Heart left ventricle (tissue), 16 donors: ENCODE measurements around the gene KRTCAP2. TPM values are rescaled to one million over a fixed set of nuclear protein-coding genes. Genes with fewer than 3 reads are reported as not detected.

ENCODE experiments used
- ATAC-seq, 4 donors: fragments of 200-7000 bp; cut with Tn5 transposase; one replicate each; pipeline ENCODE4 v1.9.1; 2020 to 2022; ENCODE audit warnings: moderate library complexity in 4 of 4, mild to moderate bottlenecking in 3 of 4, moderate number of reproducible peaks in 1 of 4
- DNase-seq, 5 donors: peaks; one replicate each; pipeline ENCODE4 v3.0.0-alpha.2; 2020
- H3K27ac ChIP-seq, 12 donors: fragments of 200-600 bp; sonication (generic) in 4 of 12; one replicate each; pipeline versions ENCODE4 v1.5.0 to v1.8.0; 2016 to 2022; ENCODE audit warnings: mild to moderate bottlenecking in 2 of 12
- H3K27me3 ChIP-seq, 9 donors: fragments of 200-600 bp; sonication (generic) in 2 of 9; one replicate each; pipeline versions ENCODE4 v1.5.1 to v1.8.0; 2016 to 2022; ENCODE audit warnings: mild to moderate bottlenecking in 3 of 9
- H3K36me3 ChIP-seq, 9 donors: fragments of 200-600 bp; sonication (generic) in 2 of 9; one replicate each; pipeline versions ENCODE4 v1.5.0 to v1.8.0; 2018 to 2022; ENCODE audit warnings: mild to moderate bottlenecking in 2 of 9
- H3K4me1 ChIP-seq, 12 donors: fragments of 200-600 bp; sonication (generic) in 4 of 12; one replicate each; pipeline versions ENCODE4 v1.5.0 to v1.8.0; 2016 to 2022; ENCODE audit warnings: mild to moderate bottlenecking in 3 of 12
- H3K4me3 ChIP-seq, 12 donors: fragments of 200-600 bp; sonication (generic) in 4 of 12; one replicate each; pipeline versions ENCODE4 v1.5.0 to v1.8.0; 2017 to 2022; ENCODE audit warnings: mild to moderate bottlenecking in 9 of 12, moderate library complexity in 4 of 12
- H3K9me3 ChIP-seq, 12 donors: fragments of 200-600 bp; sonication (generic) in 4 of 12; one replicate each; pipeline versions ENCODE4 v1.5.0 to v1.8.0; 2016 to 2022; ENCODE audit warnings: mild to moderate bottlenecking in 1 of 12
- POLR2A ChIP-seq, 2 donors: fragments of 450-650 bp; IDR thresholded peaks; one replicate each; pipeline ENCODE4 v1.6.1; 2017; ENCODE audit warnings: antibody characterized with exemption in 2 of 2, mild to moderate bottlenecking in 2 of 2, moderate library complexity in 2 of 2
- WGBS, 4 donors: extraction: QIAGEN DNeasy Blood & Tissue Kit in 2 of 4; methylation state at CpG; one replicate each; pipeline versions ENCODE4 v1.1.5 to v1.1.7; 2013 to 2018; 5-methylcytosine and 5-hydroxymethylcytosine counted together
- intact Hi-C, 10 donors: fragments of 100-400 bp; cut with DNase I; formaldehyde crosslinking; loops; one replicate each; pipeline versions ENCODE4 v1.11.1 to v1.14.2; 2022
- polyA plus RNA-seq, 2 donors: library from polyadenylated mRNA; stranded (reverse); fragments of 200-250 nt; gene quantifications; one replicate each; pipeline ENCODE4 v1.2.3, GENCODE V29; 2013
- total RNA-seq, 9 donors: library from RNA; depleted of rRNA in 2 of 9; stranded (reverse); fragments of >200 nt in 2 of 9; fragmentation: NEBNext Ultra II Directional in 3 of 9; extraction: Animal tissue kit (Norgen Biotek cat#: 25700) in 3 of 9; gene quantifications; one replicate each; pipeline versions ENCODE4 v1.1.0 to v1.2.4, GENCODE V29; 2016 to 2023
- TF ChIP-seq, protein P1 (sequence below), 12 donors: fragments of 200-600 bp; sonication (generic) in 4 of 12; IDR thresholded peaks; one replicate each; pipeline versions ENCODE4 v1.5.0 to v1.8.0; 2018 to 2022; ENCODE audit warnings: antibody characterized with exemption in 12 of 12, mild to moderate bottlenecking in 5 of 12
- donor health status: ischemic (EF 13 %, LVEDD 7.1; RV severe dilation, severe dysfunction).
- donor health status: healthy with polysubstance abuse.
- donor health status: DM: no; HTN: yes; CAD: no.
- donor health status: DM: no; HTN: no; CAD: no.
- donor health status: ischemic (EF 25% LVEDD 6.9; RV normal size, moderate dysfunction).
- donor health status: ischemic (EF 25% LVEDD 5.7; RV mildly dilated, moderate dysfunction).
- donor health status: healthy.
- donor health status: DM: yes; HTN: yes; CAD: no.
- donor health status: ischemic (EF 35%, LVEDD 5.7; RV mildly dilated, moderate dysfunction).
- donor health status: nonischemic (EF 11% LVEDD 7.7; RV severe dilation, severe dysfunction).
- donor health status: DM: yes; HTN: yes; CAD: no.
- donor health status: PGD.
- donor health status: ischemic (EF 29% LVEDD 5.4; RV normal size, mild dysfunction).
- donor health status: nonischemic (EF 23%, LVEDD 6.1; RV moderate dilation, normal function).

Gene KRTCAP2
- total and polyA plus RNA-seq, 11 donors = 106 to 283 (median 134) TPM

DNA sequence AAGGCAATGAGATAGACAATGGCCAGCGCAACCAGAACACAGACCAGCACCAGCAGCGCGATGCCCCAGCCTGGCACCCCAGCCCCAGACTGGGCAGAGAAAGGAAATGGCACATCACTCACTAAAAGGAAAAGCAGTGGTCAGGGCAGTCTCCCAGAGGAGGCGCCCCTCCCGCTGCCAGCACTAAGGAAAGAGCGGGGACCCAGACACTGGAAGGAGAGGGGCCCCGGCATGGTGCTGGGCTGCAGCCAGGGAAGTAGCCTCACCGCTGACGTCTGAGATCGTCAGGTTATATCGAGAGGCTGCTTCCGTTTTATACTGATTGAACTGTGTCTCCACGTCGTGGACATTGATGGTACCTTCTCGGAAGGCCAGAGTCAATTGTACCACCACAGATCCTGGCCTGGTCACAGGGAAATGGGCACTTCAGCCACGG, 14.4 kb upstream of the KRTCAP2 start:
- TF ChIP-seq POLR2A (IDR thresholded peaks at IDR 0.05) = no peak
- TF ChIP-seq, protein P1, sequence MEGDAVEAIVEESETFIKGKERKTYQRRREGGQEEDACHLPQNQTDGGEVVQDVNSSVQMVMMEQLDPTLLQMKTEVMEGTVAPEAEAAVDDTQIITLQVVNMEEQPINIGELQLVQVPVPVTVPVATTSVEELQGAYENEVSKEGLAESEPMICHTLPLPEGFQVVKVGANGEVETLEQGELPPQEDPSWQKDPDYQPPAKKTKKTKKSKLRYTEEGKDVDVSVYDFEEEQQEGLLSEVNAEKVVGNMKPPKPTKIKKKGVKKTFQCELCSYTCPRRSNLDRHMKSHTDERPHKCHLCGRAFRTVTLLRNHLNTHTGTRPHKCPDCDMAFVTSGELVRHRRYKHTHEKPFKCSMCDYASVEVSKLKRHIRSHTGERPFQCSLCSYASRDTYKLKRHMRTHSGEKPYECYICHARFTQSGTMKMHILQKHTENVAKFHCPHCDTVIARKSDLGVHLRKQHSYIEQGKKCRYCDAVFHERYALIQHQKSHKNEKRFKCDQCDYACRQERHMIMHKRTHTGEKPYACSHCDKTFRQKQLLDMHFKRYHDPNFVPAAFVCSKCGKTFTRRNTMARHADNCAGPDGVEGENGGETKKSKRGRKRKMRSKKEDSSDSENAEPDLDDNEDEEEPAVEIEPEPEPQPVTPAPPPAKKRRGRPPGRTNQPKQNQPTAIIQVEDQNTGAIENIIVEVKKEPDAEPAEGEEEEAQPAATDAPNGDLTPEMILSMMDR (IDR thresholded peaks at IDR 0.05) = no peak
- intact Hi-C loops = no loop called here
- no peaks in the 10 kb centered on the region for H3K27me3 ChIP-seq
- DNase-seq = peak in 2 of 5 donors; percentile 11 to 55
- ATAC-seq = no peak
- no peaks in the 10 kb centered on the region for H3K9me3 ChIP-seq
- no peak overlapping the region for H3K4me3 ChIP-seq
- H3K36me3 ChIP-seq = no peaks in the 10 kb centered on the region
- WGBS, 4 donors = 75 to 84% (median 80%) methylated on average over 14 to 16 of the region's 16 CpGs
- peaks cover 0 to 17% (median 8%) of the 10 kb centered on the region in 12 donors for H3K4me1 ChIP-seq
- H3K27ac ChIP-seq = no peak overlapping the region

DNA sequence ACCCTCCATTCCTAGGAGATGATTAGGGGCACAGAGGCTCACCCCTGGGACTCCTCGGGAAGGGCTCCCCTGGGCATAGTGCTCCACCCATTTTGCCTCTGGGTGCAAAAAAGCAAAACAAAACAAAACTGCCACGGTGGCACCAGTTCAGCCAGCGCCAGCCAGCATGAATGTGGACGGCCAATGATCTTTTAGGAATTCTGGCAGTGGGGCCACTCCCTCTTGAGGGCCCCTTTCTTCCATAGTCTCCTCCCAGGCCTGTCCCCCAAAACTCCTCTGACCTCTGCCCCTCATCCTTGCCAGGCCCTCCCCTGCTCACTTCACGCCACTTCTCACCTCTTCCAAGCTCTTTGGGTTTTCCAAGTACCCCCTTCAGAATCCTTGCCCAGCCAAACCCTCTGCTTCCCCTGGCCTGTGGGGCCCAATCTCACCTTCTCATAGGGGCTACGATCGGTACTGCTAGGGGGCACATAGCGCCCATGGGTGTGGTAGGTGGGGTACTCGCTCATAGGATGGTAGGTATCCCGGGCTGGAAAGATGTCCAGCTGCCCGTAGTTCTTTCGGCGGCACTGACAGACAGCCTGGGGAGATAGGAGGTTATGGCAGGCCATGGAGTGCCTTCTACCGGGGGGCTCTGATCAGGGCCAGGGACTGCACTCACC, 13.8 kb upstream of the KRTCAP2 start:
- no peak for ATAC-seq
- TF ChIP-seq, protein P1 (IDR thresholded peaks at IDR 0.05) = no peak
- no peak for TF ChIP-seq POLR2A (IDR thresholded peaks at IDR 0.05)
- H3K36me3 ChIP-seq = no peaks in the 10 kb centered on the region
- no peaks in the 10 kb centered on the region for H3K9me3 ChIP-seq
- H3K4me3 ChIP-seq = no peak overlapping the region
- WGBS, 4 donors = 68 to 86% (median 79%) methylated on average over 14 of the region's 14 CpGs
- peaks cover 0 to 14% (median 8%) of the 10 kb centered on the region in 12 donors for H3K4me1 ChIP-seq
- no peak overlapping the region for H3K27ac ChIP-seq
- intact Hi-C loops = no loop called here
- peak in 3 of 5 donors; percentile 13 to 22 (median 13) for DNase-seq
- no peaks in the 10 kb centered on the region for H3K27me3 ChIP-seq

- H3K4me3 ChIP-seq = no peak overlapping the region
- intact Hi-C loops = no loop called here
- no peaks in the 10 kb centered on the region for H3K36me3 ChIP-seq
- H3K9me3 ChIP-seq = no peaks in the 10 kb centered on the region
- no peaks in the 10 kb centered on the region for H3K27me3 ChIP-seq
- peaks cover 0 to 14% (median 8%) of the 10 kb centered on the region in 12 donors for H3K4me1 ChIP-seq
- ATAC-seq = no peak
- 77 to 85% (median 83%) methylated on average over 8 of the region's 8 CpGs for WGBS, 4 donors
- TF ChIP-seq, protein P1 (IDR thresholded peaks at IDR 0.05) = no peak
- no peak for TF ChIP-seq POLR2A (IDR thresholded peaks at IDR 0.05)
- peak overlapping the region in 1 of 12 donors; percentile 68 for H3K27ac ChIP-seq
- peak in 3 of 5 donors; percentile 3 to 19 (median 9) for DNase-seq
These were observed 13.1 kb upstream of the KRTCAP2 start for GRCh38 chr1:155186067-155186793.

DNA sequence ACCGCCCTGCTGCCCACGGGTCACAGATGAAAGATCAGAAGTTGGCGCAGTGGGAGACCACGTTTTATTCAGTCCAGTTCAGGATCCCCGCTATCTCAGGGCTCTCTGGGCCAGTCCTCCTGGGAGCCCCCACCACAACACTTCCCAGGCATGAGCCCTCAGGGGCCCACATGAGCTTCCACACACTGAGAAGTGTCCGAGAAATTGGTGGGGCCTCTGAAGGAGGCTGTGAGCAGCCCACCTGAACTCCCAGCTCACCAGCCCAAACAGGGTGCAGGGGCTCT, 12.6 kb upstream of the KRTCAP2 start:
- no peak for ATAC-seq
- peaks cover 0 to 14% (median 8%) of the 10 kb centered on the region in 12 donors for H3K4me1 ChIP-seq
- H3K27me3 ChIP-seq = no peaks in the 10 kb centered on the region
- intact Hi-C loops = no loop called here
- H3K9me3 ChIP-seq = no peaks in the 10 kb centered on the region
- TF ChIP-seq, protein P1 (IDR thresholded peaks at IDR 0.05) = no peak
- TF ChIP-seq POLR2A (IDR thresholded peaks at IDR 0.05) = no peak
- no peaks in the 10 kb centered on the region for H3K36me3 ChIP-seq
- WGBS, 4 donors = 67 to 80% (median 70%) methylated on average over 6 of the region's 6 CpGs
- DNase-seq = peak in 2 of 5 donors; percentile 17 to 42
- no peak overlapping the region for H3K4me3 ChIP-seq
- peak overlapping the region in 4 of 12 donors; percentile 23 to 68 (median 62) for H3K27ac ChIP-seq
